Panc1 (cell line): ENCODE measurements around the gene USP10. TPM values are rescaled to one million over a fixed set of nuclear protein-coding genes. Genes with fewer than 3 reads are reported as not detected.

Experiments used
- ATAC-seq: fragments of 200-7000 bp; cut with Tn5 transposase; 2 replicates; pipeline ENCODE4 v1.9.1; 2020; ENCODE audit warnings: mild to moderate bottlenecking, moderate library complexity
- BruUV-seq: library from RNA; stranded (reverse); fragments of 400-500 nt; replicated peaks from 2 replicates; lab custom pipeline; 2021; lab: Mats Ljungman, UMichigan
- CTCF ChIA-PET: fragments of 300-600 bp; sonication (Branson Sonifier 250); formaldehyde crosslinking; loops from one replicate; lab custom pipeline; 2022; ENCODE audit warnings: antibody characterized with exemption; lab: Charles Lee
- POLR2A ChIA-PET: fragments of 300-600 bp; sonication (Branson Sonifier 250); formaldehyde crosslinking; loops from one replicate; lab custom pipeline; 2022; ENCODE audit warnings: antibody characterized with exemption; lab: Charles Lee
- DNase-seq: peaks from one replicate; pipeline ENCODE4 v3.0.0-alpha.2; 2010; ENCODE audit warnings: low read depth, low spot score
- H3K27ac ChIP-seq: 2 replicates; pipeline ENCODE4 v1.5.1; 2011; ENCODE audit warnings: mild to moderate bottlenecking, low read length, inconsistent platforms
- H3K27me3 ChIP-seq: fragments of 200-500 bp; sonication (Bioruptor generic); 2 replicates; pipeline ENCODE4 v1.6.0; 2014; ENCODE audit warnings: low read length, inconsistent platforms; ENCODE audit not compliant: control insufficient read depth, insufficient read depth
- H3K36me3 ChIP-seq: fragments of 200-500 bp; sonication (Bioruptor generic); 2 replicates; pipeline ENCODE4 v1.5.1; 2014; ENCODE audit warnings: inconsistent platforms, mild to moderate bottlenecking, low read length, moderate library complexity; ENCODE audit not compliant: control insufficient read depth, insufficient read depth
- H3K4me1 ChIP-seq: 2 replicates; pipeline ENCODE4 v1.5.1; 2011; ENCODE audit warnings: inconsistent platforms, mild to moderate bottlenecking, low read length, moderate library complexity; ENCODE audit not compliant: control insufficient read depth, insufficient read depth
- H3K4me3 ChIP-seq, 2 experiments: 2 replicates each; pipeline ENCODE4 v1.5.1; 2011 to 2012; ENCODE audit warnings: low read depth in 2 of 2, low read length in 2 of 2, mild to moderate bottlenecking in 2 of 2, inconsistent platforms in 1 of 2, moderate library complexity in 1 of 2
- H3K9me3 ChIP-seq: fragments of 200-500 bp; sonication (Bioruptor generic); 2 replicates; pipeline ENCODE4 v1.5.1; 2014; ENCODE audit warnings: low read depth, mild to moderate bottlenecking, inconsistent platforms, low read length, moderate library complexity; ENCODE audit not compliant: control insufficient read depth, insufficient read depth
- POLR2AphosphoS5 ChIP-seq: IDR thresholded peaks from 2 replicates; pipeline ENCODE4 v1.6.1; 2012; ENCODE audit warnings: mild to moderate bottlenecking, low read depth, low read length, moderate library complexity
- SIN3A ChIP-seq: IDR thresholded peaks from 2 replicates; pipeline ENCODE4 v1.6.1; 2012; ENCODE audit warnings: low read depth, mild to moderate bottlenecking, low read length, moderate library complexity, borderline replicate concordance; ENCODE audit not compliant: insufficient read depth
- TCF7L2 ChIP-seq: IDR thresholded peaks from 2 replicates; pipeline ENCODE4 v1.6.1; 2011; ENCODE audit warnings: mild to moderate bottlenecking, low read depth, low read length, inconsistent platforms
- in situ Hi-C: cut with HindIII; loops from 2 replicates; pipeline ENCODE4 v1.10.0; 2016; ENCODE audit warnings: low sequenced_read_pairs, low pct_unique_long_range_greater_than_20kb
- intact Hi-C: fragments of 100-400 bp; cut with micrococcal nuclease; formaldehyde crosslinking; loops from one replicate; pipeline ENCODE4 v1.10.0; 2022; ENCODE audit not compliant: unreplicated experiment
- total RNA-seq: library from RNA; stranded (reverse); gene quantifications from one replicate; pipeline ENCODE4 v1.2.1, GENCODE V29; 2021; ENCODE audit not compliant: unreplicated experiment
- TF ChIP-seq, protein P1 (sequence below): fragments of 450-650 bp; IDR thresholded peaks from 2 replicates; pipeline ENCODE4 v1.5.1; 2017; ENCODE audit warnings: mild to moderate bottlenecking
- TF ChIP-seq, protein P2 (sequence below), 2 experiments: IDR thresholded peaks; 2 replicates each; pipeline ENCODE4 v1.6.1; 2011 to 2012; ENCODE audit warnings: low read depth in 2 of 2, control low read depth in 1 of 2, low read length in 1 of 2, mild to moderate bottlenecking in 1 of 2, moderate library complexity in 1 of 2; ENCODE audit not compliant: insufficient read depth in 1 of 2

The USP10 gene
- total RNA-seq, 1 experiment from 2014 or later = 77.4 TPM

DNA sequence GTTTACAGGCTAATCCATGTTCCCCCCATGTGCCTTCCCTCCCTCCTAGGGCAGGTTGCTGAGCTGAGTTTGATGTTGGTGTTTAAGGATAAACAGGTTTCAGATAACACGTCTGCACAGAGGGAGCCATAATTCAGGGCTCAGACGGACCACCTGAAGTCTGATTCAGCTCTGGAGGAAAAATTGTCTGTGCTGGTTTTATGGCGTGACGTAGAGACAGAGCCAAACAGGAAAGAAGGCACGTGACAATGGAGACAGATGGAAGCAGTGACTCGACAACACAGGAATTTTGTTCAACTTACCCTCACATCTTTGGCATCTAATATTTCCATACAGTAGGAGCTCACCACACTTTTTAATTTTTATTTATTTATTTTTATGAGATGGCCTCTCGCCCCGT is 10.7 kb upstream of the USP10 start:
- H3K27ac ChIP-seq = no peak overlapping the region
- in situ Hi-C loops (no loop called here), intact Hi-C loops (no loop called here)
- ATAC-seq (no peak), DNase-seq (no peak)
- H3K4me1 ChIP-seq = no peaks in the 10 kb centered on the region
- no TSS peak for BruUV-seq
- H3K36me3 ChIP-seq = no peaks in the 10 kb centered on the region
- TF ChIP-seq, protein P1, sequence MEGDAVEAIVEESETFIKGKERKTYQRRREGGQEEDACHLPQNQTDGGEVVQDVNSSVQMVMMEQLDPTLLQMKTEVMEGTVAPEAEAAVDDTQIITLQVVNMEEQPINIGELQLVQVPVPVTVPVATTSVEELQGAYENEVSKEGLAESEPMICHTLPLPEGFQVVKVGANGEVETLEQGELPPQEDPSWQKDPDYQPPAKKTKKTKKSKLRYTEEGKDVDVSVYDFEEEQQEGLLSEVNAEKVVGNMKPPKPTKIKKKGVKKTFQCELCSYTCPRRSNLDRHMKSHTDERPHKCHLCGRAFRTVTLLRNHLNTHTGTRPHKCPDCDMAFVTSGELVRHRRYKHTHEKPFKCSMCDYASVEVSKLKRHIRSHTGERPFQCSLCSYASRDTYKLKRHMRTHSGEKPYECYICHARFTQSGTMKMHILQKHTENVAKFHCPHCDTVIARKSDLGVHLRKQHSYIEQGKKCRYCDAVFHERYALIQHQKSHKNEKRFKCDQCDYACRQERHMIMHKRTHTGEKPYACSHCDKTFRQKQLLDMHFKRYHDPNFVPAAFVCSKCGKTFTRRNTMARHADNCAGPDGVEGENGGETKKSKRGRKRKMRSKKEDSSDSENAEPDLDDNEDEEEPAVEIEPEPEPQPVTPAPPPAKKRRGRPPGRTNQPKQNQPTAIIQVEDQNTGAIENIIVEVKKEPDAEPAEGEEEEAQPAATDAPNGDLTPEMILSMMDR = no peak
- TF ChIP-seq SIN3A (no peak), POLR2AphosphoS5 (no peak), TCF7L2 (no peak)
- TF ChIP-seq, protein P2, sequence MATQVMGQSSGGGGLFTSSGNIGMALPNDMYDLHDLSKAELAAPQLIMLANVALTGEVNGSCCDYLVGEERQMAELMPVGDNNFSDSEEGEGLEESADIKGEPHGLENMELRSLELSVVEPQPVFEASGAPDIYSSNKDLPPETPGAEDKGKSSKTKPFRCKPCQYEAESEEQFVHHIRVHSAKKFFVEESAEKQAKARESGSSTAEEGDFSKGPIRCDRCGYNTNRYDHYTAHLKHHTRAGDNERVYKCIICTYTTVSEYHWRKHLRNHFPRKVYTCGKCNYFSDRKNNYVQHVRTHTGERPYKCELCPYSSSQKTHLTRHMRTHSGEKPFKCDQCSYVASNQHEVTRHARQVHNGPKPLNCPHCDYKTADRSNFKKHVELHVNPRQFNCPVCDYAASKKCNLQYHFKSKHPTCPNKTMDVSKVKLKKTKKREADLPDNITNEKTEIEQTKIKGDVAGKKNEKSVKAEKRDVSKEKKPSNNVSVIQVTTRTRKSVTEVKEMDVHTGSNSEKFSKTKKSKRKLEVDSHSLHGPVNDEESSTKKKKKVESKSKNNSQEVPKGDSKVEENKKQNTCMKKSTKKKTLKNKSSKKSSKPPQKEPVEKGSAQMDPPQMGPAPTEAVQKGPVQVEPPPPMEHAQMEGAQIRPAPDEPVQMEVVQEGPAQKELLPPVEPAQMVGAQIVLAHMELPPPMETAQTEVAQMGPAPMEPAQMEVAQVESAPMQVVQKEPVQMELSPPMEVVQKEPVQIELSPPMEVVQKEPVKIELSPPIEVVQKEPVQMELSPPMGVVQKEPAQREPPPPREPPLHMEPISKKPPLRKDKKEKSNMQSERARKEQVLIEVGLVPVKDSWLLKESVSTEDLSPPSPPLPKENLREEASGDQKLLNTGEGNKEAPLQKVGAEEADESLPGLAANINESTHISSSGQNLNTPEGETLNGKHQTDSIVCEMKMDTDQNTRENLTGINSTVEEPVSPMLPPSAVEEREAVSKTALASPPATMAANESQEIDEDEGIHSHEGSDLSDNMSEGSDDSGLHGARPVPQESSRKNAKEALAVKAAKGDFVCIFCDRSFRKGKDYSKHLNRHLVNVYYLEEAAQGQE (IDR thresholded peaks at IDR 0.05; ENCODE audit: insufficient read depth in 1 of 2, low read depth in 2 of 2, low read length in 1 of 2) = no peak
- no peak overlapping the region for H3K4me3 ChIP-seq
- no peaks in the 10 kb centered on the region for H3K9me3 ChIP-seq
- CTCF ChIA-PET = no interaction called here
- H3K27me3 ChIP-seq = no peaks in the 10 kb centered on the region
- POLR2A ChIA-PET = no interaction called here

DNA sequence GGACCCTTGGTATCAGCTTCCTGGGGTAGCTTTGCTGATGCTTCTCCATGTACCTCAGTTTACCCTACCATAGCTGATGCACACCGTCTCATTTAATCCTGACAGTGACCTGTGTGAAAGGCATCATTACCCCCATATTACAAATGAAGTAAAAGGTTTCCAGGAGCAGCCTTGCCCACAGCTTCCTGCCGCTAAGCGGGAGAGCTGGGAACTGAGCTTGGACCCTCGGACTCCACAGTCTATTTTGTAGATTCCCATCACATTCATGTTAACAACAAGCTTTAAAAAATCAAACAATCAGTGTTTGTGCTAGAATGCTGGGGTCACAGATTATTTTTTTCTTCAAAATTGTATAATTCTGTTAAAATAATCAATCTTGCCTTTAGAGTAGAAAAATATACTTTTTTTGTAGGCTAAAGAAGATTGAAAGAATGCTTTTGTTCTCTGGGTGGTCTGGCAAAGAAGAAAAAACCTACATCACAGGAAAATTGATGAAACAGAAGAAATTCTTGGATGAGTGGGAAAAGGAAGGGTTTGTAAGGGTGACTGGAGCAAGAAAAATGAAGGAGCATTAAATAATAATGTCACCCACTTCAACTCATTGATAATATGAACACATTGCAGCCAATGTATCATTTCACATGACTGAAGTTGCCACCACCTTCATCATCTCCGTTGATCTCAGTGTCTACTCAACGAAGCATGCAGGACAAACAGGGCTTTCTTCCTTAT is 9.5 kb upstream of the USP10 start:
- no peak for ATAC-seq
- Histone ChIP-seq H3K4me1 (no peaks in the 10 kb centered on the region), H3K9me3 (no peaks in the 10 kb centered on the region), H3K27me3 (no peaks in the 10 kb centered on the region), H3K27ac (no peak overlapping the region), H3K4me3 (no peak overlapping the region), H3K36me3 (no peaks in the 10 kb centered on the region)
- TF ChIP-seq, protein P2 (IDR thresholded peaks at IDR 0.05; ENCODE audit: insufficient read depth in 1 of 2, low read depth in 2 of 2, low read length in 1 of 2) = no peak
- TF ChIP-seq, protein P1 = no peak
- TF ChIP-seq TCF7L2 (no peak), SIN3A (no peak), POLR2AphosphoS5 (no peak)
- POLR2A ChIA-PET = no interaction called here
- no TSS peak for BruUV-seq
- CTCF ChIA-PET = no interaction called here
- intact Hi-C loops = no loop called here
- in situ Hi-C loops = no loop called here
- no peak for DNase-seq
